GM21447 (cell line): Measurements from ENCODE around the gene KHDC4.

Experiments
- ATAC-seq: cut with Tn5 transposase; IDR thresholded peaks from one replicate; pipeline ENCODE4 v1.9.1; 2021; ENCODE audit not compliant: unreplicated experiment

Gene KHDC4

GRCh38 chr1:155877945-155878344 lies 56.3 kb downstream of the KHDC4 start:
- ATAC-seq = no peak

GRCh38 chr1:155873860-155874259 lies 60.4 kb downstream of the KHDC4 start:
- no peak for ATAC-seq

- ATAC-seq = no peak
Observed at GRCh38 chr1:155872527-155872926, 61.7 kb downstream of the KHDC4 start.

GRCh38 chr1:155871390-155871789 lies 62.8 kb downstream of the KHDC4 start:
- ATAC-seq = no peak

- no peak for ATAC-seq
Observed at GRCh38 chr1:155867766-155868165, 66.4 kb downstream of the KHDC4 start.

- ATAC-seq = no peak
Observed at GRCh38 chr1:155864393-155864792, 69.8 kb downstream of the KHDC4 start.
